NT2/D1 (cell line): Measurements from ENCODE around the gene MT1A.

Experiments
- DNase-seq: peaks from one replicate; pipeline ENCODE4 v3.0.0-alpha.2; 2011; ENCODE audit warnings: low read depth, low spot score
- H3K27me3 ChIP-seq: 2 replicates; pipeline ENCODE4 v1.6.0; 2011; ENCODE audit warnings: mild to moderate bottlenecking; ENCODE audit not compliant: insufficient read length, insufficient read depth
- H3K36me3 ChIP-seq: 2 replicates; pipeline ENCODE4 v1.6.1; 2011; ENCODE audit warnings: mild to moderate bottlenecking, low read length, mixed read lengths; ENCODE audit not compliant: insufficient read depth, insufficient read length
- H3K4me1 ChIP-seq: 2 replicates; pipeline ENCODE4 v1.5.1; 2011; ENCODE audit not compliant: insufficient read depth, insufficient read length
- H3K4me3 ChIP-seq: 2 replicates; pipeline ENCODE4 v1.5.1; 2011; ENCODE audit warnings: low read depth; ENCODE audit not compliant: insufficient read length
- H3K9ac ChIP-seq: 2 replicates; pipeline ENCODE4 v1.6.0; 2011; ENCODE audit warnings: low read depth; ENCODE audit not compliant: insufficient read length
- H3K9me3 ChIP-seq: 2 replicates; pipeline ENCODE4 v1.5.1; 2011; ENCODE audit warnings: mild to moderate bottlenecking, low read length; ENCODE audit not compliant: insufficient read depth
- SUZ12 ChIP-seq: IDR thresholded peaks from 2 replicates; pipeline ENCODE4 v1.6.1; 2011; ENCODE audit not compliant: insufficient read length, insufficient read depth; ENCODE audit errors: extremely low read depth
- YY1 ChIP-seq: IDR thresholded peaks from 2 replicates; pipeline ENCODE4 v1.6.1; 2011; ENCODE audit not compliant: insufficient read length, insufficient read depth
- ZNF274 ChIP-seq: IDR thresholded peaks from 2 replicates; pipeline ENCODE4 v1.6.1; 2011; ENCODE audit warnings: mild to moderate bottlenecking, low read depth, low read length

MT1A gene

DNA sequence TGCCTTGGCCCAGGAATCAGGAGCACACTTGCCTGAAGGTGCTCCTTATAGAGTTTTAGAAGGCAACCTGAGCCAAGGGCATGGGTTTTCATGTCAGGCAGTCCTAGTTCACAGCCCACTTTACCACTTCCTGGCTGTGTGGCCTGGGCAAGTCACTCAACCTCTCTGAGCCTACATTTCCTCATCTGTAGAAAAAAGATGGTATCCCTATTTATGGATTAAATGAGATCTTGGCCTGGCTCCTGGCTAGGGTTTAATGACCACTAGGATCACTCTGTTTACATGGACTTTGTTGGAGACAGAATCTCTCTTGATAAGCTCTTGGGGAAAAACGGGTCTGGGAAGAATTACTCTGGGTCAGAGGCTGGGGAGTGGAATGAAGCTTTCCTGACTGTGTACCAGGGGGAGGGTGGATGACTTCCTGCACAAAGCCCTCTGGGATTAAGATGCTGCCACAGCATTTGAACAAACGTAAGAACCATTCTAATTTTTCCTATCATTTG, 27.8 kb upstream of the MT1A start:
- DNase-seq, result no peak
- Histone ChIP-seq H3K4me3 (no peak overlapping the region), H3K4me1 (peaks cover 17% of the 10 kb centered on the region), H3K36me3 (peaks cover 6% of the 10 kb centered on the region), H3K9me3 (no peaks in the 10 kb centered on the region), H3K9ac (peak overlapping the region; percentile 3), H3K27me3 (no peaks in the 10 kb centered on the region)
- TF ChIP-seq ZNF274 (no peak), SUZ12 (no peak), YY1 (no peak)

DNA sequence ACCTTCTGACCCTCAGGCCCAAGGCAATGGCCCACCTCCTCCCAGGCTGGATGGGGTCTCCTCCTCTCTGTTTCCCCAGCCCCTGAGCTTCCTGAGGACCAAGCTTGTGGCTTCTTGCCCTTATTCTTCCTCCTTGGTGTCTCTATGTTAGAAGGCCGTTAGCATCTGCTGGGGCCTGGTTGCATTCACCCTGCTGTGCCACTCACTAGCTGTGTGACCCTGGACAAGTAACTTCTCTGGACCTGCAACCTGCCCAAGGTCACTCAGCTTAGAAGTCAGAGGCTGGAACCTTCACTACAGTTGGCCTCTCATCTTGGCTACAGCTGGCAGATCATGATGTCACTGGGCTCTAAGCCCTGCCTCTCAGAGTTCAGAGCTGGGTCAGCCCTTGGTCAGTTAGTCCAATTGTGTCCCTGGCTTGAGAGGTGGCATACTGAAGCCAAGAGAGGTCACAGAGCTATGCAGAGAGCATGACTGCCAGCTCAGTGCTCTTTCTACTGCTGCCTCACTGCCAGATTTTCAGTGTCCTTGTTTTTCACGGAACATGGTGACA, 27.1 kb upstream of the MT1A start:
- peaks cover 17% of the 10 kb centered on the region for H3K4me1 ChIP-seq
- no peak for DNase-seq

DNA sequence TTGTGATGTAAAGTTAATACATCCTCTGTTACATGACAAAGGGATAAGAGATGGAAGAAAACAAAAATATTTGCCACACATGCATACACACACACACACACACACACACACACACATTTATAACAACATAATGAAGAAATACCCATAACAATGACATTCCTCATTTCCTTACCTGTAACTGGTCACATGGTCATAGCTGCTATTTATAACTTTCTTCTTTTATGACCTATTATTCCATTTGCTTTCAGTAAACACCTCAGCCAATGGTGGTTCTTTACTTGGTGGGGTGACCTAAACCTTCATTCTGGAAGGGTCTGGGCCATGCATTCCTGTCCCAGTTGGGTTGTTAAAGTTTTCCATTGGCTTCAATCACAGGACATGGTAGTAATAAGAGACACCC, 24.8 kb upstream of the MT1A start:
- no peaks in the 10 kb centered on the region for H3K9me3 ChIP-seq
- H3K9ac ChIP-seq, result no peak overlapping the region
- no peak overlapping the region for H3K4me3 ChIP-seq
- peaks cover 5% of the 10 kb centered on the region for H3K36me3 ChIP-seq
- H3K4me1 ChIP-seq, result peaks cover 16% of the 10 kb centered on the region
- peaks cover 28% of the 10 kb centered on the region for H3K27me3 ChIP-seq
- DNase-seq, result no peak
- TF ChIP-seq YY1, result no peak
- TF ChIP-seq SUZ12, result no peak
- TF ChIP-seq ZNF274, result no peak

More for the DNA sequence above, 27.1 kb upstream of the MT1A start:
- Histone ChIP-seq H3K36me3 (peaks cover 6% of the 10 kb centered on the region), H3K4me3 (no peak overlapping the region), H3K9ac (no peak overlapping the region), H3K27me3 (peaks cover 4% of the 10 kb centered on the region), H3K9me3 (no peaks in the 10 kb centered on the region)
- TF ChIP-seq ZNF274 (no peak), SUZ12 (no peak), YY1 (no peak)

DNA sequence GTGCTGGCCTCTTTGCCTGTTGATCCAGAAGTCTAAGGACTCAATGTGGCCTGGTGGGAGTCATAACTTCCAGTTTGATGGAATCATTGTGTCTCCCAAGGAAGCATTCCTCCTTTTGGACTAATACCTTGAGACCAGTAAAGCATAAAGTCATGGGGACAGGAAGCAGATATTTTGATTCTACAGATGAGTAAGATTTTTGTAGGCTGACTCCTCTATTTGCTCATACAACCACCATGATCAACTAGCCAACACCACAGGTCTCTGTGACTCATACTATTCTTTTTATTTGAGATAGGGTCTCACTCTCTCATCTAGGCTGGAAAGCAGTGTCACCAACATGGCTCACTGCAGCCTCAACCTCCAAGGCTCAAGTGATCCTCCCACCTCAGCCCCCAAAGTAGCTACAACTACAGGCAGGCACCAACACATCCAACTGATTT, 23.9 kb upstream of the MT1A start:
- Histone ChIP-seq H3K4me1 (peaks cover 16% of the 10 kb centered on the region), H3K9me3 (no peaks in the 10 kb centered on the region), H3K27me3 (peaks cover 33% of the 10 kb centered on the region), H3K4me3 (no peak overlapping the region), H3K36me3 (no peaks in the 10 kb centered on the region), H3K9ac (no peak overlapping the region)
- DNase-seq, result no peak
- no peak for TF ChIP-seq ZNF274
- TF ChIP-seq SUZ12, result no peak
- TF ChIP-seq YY1, result no peak

DNA sequence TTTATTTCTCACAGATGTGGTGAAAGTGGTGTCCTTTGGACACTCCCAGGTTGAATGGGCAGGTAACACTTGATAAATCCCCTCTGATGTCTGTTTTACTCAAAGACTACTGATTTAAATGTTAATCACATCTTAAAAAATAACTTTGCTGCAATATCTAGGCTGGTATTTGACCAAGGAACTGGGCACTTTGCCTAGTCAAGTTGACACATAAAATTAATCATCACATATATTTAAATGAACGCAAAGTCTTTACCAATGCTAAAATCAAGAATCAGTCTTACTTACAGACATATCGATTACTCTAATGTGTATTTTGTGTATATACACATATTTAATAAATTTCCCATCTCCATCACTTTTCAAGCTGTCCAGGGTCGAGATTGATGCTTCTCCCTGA, 23.1 kb upstream of the MT1A start:
- no peaks in the 10 kb centered on the region for H3K36me3 ChIP-seq
- peaks cover 33% of the 10 kb centered on the region for H3K27me3 ChIP-seq
- H3K9ac ChIP-seq, result no peak overlapping the region
- no peak overlapping the region for H3K4me3 ChIP-seq
- peaks cover 12% of the 10 kb centered on the region for H3K4me1 ChIP-seq
- DNase-seq, result no peak
- no peak for TF ChIP-seq YY1
- TF ChIP-seq ZNF274, result no peak
- TF ChIP-seq SUZ12, result no peak
- no peaks in the 10 kb centered on the region for H3K9me3 ChIP-seq

DNA sequence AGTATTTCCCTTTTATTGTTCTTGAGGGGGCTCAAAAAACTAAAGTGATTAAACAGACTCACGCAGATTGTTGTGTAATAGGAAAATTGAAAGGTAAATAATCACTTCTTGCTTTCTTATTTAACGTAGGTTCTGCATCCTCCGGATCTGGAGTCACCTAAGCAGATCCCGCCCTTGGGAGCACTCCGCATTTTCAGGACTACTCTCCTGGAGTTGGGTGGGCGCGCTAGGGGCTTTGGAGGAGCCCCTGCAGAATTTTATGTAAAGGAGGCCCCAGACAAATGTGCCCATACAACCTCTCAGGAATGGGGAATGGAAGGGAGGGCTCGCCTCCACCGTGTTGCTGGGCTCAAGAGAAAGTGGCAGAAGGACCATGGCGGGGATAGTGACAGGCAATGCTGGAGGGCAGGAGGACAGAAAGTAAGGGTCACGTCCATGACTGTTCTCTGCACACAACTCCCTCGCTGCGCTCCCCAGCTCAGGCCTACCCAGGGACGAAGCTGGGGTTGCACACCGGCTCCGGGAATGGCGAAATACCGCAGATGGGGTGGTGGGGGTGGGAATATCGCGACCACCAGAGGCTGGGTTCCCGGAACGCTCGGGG, 21.8 kb upstream of the MT1A start:
- Histone ChIP-seq H3K9ac (peak overlapping the region; percentile 77), H3K27me3 (peaks cover 33% of the 10 kb centered on the region), H3K9me3 (no peaks in the 10 kb centered on the region), H3K36me3 (no peaks in the 10 kb centered on the region), H3K4me3 (peak overlapping the region; percentile 67), H3K4me1 (peaks cover 6% of the 10 kb centered on the region)
- no peak for TF ChIP-seq YY1
- no peak for TF ChIP-seq ZNF274
- TF ChIP-seq SUZ12, result no peak
- DNase-seq, result no peak

DNA sequence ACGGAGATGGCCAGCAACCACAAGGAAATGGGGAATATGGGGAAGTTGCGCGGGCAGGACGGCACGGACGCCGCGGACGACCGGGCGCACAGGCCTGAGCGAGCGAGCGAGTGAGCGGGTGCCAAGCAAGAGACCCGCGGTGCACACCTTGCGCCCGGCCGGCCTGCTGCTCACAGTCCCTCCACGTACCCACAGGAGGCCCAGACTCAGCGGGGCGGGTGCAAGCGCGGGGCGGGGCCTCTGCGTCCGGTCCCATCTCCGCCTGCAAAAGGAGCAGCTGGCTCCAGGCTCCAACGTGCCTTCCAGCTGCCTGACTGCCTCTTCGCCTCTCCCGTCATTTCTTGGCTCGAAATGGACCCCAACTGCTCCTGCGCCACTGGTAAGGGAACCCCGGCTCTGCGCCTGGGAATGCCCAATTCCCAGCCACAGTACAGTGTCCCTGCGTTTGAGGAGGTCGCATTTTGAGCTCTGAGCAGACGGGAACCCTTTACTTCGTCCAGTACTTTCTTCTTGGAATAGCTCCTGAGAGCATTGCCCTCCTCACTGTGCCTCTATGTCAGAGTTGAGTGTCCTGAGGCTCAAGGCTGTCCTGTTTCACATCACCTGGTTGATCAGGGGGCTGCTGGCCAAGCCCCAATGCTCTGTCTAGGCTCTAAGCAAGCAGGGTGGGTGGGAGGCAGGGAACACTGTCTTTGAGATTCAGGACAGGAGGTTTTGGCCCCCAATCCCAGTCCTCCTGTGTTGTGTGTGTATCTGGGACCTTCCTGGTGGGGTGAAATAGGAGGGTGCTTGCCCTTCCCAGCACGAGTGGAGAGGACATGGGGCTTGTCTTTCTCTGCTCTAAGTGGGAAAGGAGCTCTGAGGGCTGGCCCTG, 21.0 kb upstream of the MT1A start:
- peak overlapping the region; percentile 77 for H3K9ac ChIP-seq
- peaks cover 33% of the 10 kb centered on the region for H3K27me3 ChIP-seq
- no peak for DNase-seq
- TF ChIP-seq SUZ12 (no peak), YY1 (no peak), ZNF274 (no peak)
- peak overlapping the region; percentile 67 for H3K4me3 ChIP-seq
- H3K36me3 ChIP-seq, result no peaks in the 10 kb centered on the region
- peaks cover 9% of the 10 kb centered on the region for H3K4me1 ChIP-seq
- no peaks in the 10 kb centered on the region for H3K9me3 ChIP-seq
